NCI-H774 (cell line): Measurements from ENCODE around the gene CD300E.
"Not testable (repeated sequence)": the region's sequence is repeated elsewhere in the genome, so short reads cannot be mapped to it uniquely, and the experiment has no call there.

Source experiments
- DNase-seq: peaks from one replicate; lab custom pipeline; 2025; lab: John Stamatoyannopoulos, UW

The CD300E gene, protein sequence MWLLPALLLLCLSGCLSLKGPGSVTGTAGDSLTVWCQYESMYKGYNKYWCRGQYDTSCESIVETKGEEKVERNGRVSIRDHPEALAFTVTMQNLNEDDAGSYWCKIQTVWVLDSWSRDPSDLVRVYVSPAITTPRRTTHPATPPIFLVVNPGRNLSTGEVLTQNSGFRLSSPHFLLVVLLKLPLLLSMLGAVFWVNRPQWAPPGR

DNA sequence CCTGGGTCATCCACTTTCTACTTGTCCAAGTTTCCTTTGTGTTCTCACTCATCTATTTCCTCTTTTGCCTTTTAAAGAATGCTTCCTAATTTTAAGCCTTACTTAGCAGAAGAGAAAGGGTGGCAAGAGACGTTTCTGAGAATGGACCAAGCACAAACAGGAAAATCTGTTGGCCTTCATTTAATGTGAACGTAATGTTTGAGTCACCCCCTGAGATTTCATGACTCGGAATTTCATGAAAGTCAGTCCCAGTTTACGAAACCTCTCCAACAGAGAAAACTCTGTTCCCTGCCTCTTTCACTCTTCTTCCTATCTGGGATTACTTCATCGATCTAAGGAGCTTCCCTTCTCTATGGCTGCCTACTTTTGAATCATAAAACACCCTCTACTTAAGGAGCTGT is at the start of gene CD300E:
Gene CD300E (minus strand): TSS at position 46 of the 401 bp plus-strand sequence. CDS start 117 bp downstream, outside the sequence.
- DNase-seq = no peak

DNA sequence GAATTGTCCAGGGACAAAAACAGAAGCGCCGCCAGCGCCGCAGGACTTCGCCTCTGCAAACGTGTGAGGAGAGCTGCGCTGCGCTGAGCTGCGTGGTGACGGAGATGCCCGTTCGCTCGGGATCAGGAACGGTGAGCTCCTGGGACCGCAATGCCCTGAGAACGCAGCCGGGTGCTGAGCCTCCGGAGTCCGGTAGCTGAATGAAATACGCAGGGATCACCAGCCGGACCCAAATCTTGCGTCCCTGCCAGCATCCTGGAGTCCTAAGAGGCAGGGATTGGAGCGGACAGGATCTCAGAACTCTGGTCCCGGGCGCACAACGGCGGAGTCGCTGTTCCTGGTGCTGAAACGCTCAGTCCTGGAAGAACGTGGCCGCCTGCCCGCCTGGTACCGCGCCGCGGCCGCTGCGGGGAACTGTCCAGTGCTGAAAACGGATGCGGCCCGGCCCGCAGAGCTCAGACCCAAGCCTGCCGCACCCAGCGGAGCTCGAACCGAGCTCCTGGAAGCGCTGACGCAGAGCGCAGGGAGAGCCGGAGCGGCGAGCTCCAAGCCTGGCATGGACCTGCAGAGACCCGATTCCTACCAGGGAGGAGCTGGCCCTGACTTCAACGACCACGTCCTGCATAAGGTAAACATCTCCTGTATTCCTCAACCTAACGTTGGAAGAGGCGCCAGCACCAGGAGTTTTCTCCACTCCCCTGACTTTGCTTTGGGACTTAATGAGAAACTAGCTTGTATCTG is 47.7 kb upstream of the CD300E start:
- no peak for DNase-seq

DNA sequence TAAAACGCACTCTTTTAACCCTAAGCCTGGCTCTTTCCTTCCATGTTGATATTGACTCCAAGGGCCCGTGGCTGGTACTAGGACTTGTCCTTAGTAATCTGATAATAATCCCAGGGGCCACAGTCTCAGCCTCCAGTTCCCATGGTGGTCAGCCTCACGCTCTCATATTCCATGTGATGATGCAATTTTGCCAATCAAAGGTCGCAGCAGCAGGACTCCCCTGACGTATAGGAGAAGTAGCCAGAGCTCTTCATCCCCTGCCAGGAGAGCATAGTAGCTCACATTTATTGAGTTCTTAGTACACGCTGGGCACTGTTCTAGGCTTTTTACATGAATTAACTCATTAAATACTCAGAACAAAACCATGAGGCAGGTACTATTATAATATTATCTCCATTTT is 46.8 kb upstream of the CD300E start:
- no peak for DNase-seq

DNA sequence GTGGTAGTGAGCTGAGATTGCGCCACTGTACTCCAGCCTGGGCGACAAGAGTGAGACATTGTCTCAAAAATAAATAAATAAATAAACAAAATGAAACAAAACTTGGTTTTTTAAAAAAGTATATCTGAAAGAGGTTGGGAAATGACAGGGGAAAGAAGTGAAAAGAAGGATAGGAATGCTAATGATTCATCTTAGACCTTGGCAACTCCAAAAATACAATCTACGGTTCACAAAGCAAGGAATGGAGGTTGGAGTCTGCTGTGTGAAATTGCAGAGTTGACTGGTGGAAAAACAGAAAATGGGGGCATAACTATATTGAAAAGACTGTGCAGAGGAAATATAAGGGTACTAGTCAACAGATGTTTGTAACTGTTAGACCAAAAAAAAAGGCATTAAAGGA is 40.0 kb upstream of the CD300E start:
- DNase-seq = no peak

DNA sequence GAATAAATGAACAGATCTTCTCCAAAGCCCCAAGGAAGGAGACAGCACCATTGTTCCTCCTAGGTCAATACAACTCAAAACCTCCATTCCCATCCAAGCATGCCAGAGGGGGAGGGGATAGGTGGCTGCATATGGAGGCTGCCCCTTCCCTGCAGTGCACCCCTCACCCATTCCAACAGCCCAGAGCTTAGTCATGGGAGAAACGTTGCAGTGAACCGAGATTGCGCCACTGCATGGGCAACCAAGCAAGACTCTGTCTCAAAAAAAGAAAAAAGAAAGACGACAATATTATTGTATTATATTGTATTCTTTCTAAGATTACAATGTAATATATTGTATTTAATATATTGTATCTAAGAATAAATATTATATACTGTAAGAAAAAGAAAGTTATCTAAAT is 36.4 kb upstream of the CD300E start:
- no peak for DNase-seq

DNA sequence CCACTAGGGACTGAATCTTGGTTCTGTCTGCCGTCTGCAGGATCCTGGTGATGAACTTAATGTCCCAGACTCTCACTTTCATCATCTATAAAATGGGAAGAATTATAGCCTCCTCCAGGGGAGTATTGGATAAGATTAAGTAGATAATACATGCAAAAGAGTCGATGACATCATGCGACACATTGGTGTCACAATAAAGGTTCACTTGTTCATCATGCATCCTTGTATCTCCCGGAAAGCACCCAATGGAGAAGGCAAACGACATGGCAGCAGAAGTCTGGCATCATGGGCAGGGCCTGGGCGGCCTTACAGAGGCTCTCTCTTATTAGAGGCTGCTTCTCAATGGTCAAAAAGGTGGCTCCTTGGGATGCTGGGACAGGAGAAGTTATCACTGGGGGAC is 35.1 kb upstream of the CD300E start:
- DNase-seq = no peak

DNA sequence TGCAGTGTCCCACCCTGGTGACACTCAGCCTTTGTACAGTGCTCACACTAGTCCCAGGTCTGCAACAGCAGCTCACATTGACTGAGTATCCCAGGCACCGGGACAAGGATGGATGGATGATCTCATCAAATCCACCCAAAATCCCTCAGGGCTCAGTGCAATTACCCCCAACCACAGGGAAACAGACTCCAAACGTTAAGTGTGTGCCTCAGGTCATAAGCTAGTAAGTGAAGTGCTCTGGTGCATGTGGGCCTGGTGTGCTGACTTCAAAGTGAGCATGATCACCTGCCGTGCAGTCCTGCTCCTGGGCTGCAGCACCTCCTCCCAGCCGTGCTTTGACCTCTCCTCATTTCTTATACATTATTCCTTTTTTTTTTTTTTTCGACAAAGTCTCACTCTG is 31.2 kb upstream of the CD300E start:
- no peak for DNase-seq

DNA sequence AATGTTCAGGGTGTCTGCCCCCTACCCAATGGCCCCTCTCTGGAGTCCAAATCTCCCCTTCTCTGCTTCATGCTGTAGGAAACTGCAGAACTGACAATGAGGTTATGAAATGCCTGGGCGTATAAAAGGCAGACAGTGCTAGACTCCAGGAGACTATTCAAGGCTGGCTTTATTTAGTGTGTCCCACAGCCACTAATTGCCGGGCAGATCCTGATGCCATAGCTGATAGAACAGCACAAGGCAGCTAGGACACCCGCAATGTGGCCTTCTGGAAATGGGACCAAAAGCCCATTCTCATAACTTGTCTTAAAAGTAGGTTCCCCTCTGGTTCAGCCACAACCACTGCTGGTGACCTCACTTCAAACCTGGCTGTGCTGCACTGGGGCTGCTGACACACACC is 28.5 kb upstream of the CD300E start:
- DNase-seq = no peak

DNA sequence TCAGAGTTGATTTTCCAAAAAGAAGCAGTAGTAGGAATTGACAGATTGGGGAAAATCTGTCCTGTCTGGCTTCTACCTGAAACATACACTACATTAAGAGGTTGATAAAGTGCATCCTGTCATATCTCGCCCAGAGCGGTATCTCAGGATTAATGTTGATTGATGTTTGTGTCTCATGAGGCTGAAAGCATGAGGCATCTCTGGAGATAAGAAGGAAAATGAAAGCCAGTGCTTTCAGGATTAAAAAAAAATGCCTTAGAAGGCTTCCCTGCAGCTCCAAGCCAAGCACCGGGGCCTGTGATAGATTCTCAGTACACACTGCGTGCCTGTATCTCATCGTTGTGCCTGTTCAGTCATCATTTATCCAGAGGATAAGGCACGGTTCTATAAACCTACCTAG is 26.4 kb upstream of the CD300E start:
- DNase-seq = no peak

DNA sequence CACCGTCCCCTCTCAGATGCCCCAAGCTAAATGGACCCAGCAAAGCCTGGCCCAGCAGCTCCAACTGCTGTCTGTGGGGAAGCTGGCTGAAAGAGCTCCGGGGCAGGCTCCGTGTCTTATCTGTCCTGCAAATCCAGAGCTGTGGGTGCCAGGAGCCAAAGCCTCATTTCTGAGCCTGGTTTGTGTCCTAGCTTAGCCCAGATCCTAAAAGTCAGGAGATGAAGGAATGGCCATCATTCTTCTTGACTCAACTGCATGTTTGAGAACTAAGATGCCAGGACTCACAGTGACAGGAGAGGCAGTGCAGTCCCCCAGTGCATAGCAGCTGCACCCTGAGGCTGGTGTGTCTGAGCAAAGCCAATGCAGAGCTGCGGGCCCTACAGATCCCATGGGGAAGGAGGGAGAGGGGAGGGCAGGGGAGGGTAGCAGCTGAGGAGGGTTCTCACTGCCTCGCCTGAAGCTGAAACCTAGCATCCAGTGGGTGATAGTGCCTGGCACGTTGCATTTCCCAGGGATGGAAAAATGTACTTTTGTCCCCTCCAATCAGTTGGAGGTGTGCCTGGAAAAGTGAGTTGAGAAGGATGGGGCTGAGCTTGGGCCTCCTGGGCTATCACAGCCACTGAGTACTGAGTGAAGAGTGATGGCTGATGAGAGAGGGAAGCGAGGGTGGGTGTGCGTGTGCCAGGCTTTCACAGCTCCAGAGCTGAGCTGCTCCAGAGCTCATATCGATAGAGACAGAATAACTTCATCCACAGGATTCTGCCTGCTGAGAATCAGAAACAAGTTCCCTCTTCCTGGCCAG is 24.5 kb upstream of the CD300E start:
- DNase-seq = no peak

DNA sequence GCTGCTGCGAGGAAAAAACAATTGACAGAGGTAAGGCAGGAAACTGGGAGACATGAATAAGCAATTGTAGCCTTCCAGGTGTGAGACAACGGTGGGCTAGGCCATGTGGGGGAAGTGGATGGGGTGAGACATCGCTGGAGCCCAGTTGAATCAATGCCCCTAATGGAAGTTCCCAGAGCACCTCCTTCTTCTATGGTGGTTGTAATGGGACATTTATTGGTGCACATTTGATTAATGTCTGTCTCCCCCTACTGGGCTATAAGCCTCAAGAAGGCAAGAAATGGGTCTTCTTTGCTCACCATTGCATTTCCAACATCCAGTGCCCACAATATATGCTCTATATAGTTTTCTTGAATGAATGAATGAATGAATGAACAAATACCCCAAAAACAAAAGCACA is 22.7 kb upstream of the CD300E start:
- no peak for DNase-seq

DNA sequence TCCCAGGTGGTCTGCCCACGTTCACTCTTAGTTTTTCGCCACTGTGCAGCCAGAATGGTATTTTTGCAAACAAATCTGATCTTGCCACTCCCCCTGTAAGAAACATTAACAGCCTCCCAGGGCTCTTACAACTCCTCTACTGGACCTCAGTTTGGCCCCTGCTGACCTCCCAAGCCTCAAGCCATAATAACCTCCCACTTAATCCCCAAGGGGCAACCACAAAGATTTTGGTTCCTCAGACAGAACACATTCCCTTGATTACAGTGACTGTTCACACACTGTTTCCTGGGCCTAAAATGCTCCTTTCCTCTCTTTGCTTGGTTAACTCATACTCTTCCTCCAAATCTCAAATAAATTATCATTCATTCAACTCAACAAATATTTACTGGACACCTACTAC is 21.5 kb upstream of the CD300E start:
- no peak for DNase-seq

DNA sequence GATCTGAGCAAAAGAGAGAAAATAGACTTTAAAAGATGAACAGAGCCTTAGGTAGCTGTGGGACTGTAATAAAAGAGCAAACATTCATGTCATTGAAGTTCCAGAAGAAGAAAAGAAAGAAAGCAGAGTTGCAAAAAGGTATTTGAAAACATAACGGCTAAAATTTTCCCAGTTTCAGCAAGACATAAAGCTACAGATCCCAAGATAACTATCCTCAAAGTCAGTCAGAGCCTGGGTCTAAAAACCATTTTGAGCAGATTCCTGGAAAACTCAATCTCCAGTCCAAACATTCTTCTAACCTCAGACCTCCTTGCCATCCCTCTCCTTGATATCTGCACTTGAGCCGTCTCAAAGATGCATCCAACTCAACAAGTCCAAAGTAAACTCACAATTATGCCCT is 20.9 kb upstream of the CD300E start:
- no peak for DNase-seq

DNA sequence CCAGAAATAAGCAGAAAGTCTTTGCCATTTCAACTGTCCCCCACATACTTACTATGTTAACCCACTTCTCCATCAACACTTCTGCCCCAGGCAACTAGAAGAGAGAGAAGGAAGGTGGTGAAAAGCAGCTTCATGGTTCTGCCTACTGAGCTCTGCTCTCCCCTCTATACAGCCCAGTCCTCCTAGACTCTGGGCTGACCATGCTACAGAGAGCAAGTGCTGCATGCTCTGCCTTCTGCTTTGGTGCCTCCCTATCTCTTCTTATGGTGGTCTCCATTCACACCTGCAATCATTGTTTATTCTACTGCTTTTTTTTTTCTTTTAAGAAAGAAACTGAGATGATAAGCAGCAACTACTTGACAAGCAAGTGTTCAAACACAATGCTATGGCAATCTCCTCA is 20.3 kb upstream of the CD300E start:
- DNase-seq = no peak

DNA sequence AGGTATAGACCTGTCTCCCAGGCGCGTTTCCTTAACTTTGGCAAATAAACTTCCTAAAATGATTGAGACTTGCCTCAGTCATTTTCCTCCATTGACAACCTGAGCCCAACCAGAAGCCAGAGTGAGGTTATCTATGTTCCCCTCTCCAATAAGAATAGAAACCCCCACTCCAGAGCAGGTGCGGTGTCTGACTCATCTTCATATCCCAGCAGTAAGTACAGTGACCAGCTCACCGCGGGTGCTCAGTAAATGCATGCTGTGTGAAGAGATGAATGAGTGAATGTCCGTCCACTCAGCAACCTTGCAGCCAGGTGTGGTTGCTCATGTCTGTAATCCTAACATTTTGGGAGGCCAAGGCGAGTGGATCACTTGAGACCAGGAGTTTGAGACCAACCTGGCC is 19.5 kb upstream of the CD300E start:
- DNase-seq = no peak

DNA sequence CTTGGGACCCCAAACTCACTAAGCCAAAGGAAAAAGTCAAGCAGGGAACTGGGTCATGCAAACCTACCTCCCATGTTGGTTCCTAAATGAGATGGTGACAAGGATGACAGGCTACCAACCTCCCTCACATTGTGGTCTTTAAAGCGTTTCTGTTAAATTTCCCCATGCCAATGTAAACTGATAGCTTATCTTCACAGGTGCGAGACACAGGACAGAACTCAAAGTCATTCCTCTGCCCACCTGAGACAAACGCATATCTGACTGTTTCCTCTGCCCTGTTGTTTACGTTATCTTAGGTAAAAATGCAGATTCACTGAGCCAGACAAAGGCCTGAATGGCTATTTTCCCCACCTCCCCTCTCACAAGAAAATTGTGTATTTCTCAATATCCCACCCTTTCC is 19.0 kb upstream of the CD300E start:
- DNase-seq = no peak

DNA sequence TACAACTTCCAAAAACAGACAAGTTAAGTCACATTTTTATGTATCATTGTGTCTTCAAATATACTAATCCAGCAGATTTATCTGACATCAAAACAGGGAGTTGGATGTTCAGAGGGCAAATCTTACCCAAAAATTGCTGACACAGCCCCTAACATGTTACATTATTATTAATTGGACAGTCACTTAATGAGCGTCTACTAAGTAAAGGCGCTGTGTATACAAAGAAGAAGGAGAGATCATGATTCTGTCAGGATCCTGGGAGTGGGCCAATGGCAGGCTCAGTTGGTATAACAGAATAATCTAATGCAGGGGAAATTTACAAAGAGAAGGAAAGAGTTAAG is 18.4 kb upstream of the CD300E start:
- no peak for DNase-seq

DNA sequence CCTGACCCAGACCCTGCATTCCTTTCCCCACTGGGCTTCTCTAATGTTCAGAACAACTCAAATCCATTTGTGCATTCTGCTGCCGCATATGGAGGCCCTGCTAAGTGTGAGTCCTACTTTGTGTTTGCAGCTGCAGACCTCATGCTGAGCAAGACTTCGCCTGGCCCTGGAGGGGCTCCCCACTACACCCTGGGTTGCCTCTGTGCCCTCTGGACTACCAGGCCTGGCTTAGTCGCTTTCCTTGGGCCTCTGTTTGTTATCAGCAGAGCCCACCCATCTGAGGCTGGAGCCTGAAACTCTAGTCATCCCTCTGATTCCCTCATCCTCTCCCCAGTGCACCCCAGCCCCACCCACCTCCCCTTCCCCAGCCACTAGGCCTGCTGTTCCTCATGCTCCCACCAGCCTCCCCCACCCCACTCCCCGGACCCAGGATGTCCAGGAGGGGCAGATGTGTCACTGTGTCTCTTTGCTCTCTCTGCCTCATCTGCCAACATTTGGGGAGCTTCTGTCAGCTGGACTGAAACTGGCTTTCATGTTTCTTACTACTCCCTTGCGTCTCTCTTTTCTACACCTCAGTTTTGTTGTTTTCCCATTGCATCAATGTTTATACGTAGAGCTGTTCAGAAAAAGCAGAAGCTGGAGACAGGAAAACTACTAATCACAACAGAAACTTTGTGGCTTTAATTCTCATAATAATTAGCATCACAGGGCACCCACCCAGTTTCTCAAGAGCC is 17.9 kb upstream of the CD300E start:
- DNase-seq = no peak

DNA sequence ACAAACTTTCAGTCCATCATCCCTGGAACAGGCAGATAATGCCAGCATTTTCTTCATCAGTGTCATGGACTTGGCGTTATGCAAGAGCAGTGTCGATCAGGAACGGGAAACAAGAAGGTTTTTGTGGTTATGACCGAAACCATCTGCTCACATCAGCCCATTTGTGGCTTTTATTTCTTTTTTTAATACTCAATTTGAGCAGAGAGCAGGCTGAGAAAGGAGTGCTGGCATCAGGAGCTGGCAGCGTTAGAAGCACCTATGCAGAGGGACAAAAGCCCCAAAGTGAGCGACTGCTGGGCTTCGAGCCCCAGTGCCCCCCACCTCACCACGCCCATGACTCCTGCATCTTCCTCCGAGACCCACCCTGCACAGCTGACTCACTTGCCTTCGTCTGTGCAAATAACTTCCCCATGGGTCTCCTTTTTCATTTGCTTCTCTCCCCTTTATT is 16.2 kb upstream of the CD300E start:
- DNase-seq = no peak

DNA sequence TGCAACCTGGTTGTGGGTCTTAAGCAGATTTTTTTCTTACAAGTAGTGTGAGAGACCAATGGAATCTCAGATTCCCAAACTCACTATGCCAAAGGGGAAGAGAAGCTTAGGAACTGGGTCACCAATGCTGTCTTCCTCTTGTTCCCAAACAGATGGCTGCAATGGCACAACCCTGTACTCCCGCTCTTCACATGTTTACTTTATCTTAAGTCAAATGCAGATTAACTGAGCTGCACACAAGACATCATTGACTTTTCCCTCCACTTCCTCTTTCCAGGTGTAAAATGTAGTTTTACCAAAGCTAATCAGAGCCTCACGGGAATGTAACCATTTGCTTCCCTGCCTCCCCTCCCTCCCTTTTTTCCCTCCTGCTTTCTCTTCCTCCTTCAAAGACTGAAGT is 14.4 kb upstream of the CD300E start:
- DNase-seq = no peak

DNA sequence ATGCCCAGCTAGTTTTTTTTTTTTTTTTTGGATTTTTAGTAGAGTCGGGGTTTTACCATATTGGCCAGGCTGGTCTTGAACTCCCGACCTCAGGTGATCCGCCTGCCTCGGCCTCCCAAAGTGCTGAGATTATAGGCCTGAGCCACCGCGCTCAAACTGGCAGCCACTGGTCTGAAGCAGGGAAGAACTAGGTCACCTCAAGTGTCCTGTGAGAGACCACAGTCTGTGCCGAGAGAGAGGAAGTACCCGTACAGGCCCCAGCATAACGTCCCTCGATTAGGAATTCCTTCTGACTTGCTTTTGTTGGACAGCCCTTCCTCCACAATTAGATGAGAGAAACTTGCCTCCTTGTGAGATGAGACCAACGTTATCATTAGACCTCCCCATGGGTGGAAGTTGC is 13.7 kb upstream of the CD300E start:
- no peak for DNase-seq

DNA sequence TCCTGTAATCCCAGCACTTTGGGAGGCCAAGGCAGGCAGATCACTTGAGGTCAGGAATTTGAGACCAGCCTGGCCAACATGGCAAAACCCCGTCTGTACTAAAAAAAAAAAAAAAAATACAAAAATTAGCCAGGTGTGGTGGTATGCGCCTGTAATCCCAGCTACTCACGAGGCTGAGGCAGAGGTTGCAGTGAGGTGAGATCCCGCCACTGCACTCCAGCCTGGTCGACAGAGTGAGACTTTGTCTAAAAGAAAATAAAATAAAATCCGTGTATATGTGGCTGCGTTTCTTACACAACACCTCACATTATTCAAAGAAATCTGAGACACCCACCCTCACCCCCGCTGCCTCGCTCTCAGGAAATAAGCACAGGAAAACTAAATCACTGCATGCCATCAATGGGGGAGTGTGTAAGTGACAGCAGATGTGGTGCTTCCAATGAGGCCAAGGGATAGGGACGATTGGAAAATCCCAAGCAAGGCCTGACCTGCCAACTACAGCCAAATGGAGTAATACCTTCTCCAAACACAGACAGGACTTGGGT is 13.1 kb upstream of the CD300E start:
- DNase-seq = not testable (repeated sequence)
